ENCODE results near the gene SORCS3. TPM values are rescaled to one million over a fixed set of nuclear protein-coding genes. Genes with fewer than 3 reads are reported as not detected.

Gene SORCS3
- total and polyA plus RNA-seq, 10 of the 15 experiments (the other 5 are each of a cell fraction or from before 2014, with no cell fraction given): 0.01 to 0.04 (median 0.02) TPM; not detected in 7

DNA sequence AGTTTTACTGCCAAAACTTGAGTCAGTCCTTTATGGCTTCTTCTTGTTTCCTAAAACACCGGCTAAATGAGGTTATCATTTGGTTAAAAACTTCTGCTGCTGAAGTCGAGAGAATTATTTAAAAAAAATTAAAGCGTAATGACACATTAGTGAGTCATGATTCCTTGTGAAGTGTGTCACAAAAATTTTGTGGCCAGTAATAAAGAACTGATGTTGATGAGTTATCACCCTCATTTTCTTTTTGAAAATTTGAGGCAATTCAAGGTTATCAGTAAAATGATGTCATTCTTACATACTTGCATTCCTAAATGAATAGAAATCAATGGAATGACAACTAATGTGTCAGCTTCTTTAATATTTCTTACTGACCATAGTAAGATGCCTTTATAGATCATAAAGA lies 427.4 kb downstream of the SORCS3 start:
- Histone ChIP-seq H4K20me1 (ENCODE audit: control insufficient read depth, insufficient read depth) (no peaks in the 10 kb centered on the region), H2AFZ (ENCODE audit: control insufficient read depth, low read depth, low read length) (no peak overlapping the region), H3K4me1 (ENCODE audit: control insufficient read depth, insufficient read depth, low read length) (no peaks in the 10 kb centered on the region), H3K79me2 (ENCODE audit: control insufficient read depth, insufficient read depth, low read length) (no peaks in the 10 kb centered on the region), H3K27ac (ENCODE audit: control insufficient read depth, insufficient read depth) (no peak overlapping the region), H3K4me3 (no peak overlapping the region), H3K9me3 (replicated peaks; ENCODE audit: control insufficient read depth, insufficient read depth, low read length) (no peaks in the 10 kb centered on the region), H3K9ac (ENCODE audit: control insufficient read depth, insufficient read depth, low read length) (no peak overlapping the region), H3K27me3 (replicated peaks in 1 of 2; ENCODE audit: control insufficient read depth in 2 of 2, insufficient read depth in 2 of 2, low read length in 1 of 2) (no peaks in the 10 kb centered on the region), H3K4me2 (ENCODE audit: control insufficient read depth, insufficient read depth) (no peak overlapping the region), H3K36me3 (ENCODE audit: control insufficient read depth in 2 of 2, insufficient read depth in 2 of 2, low read length in 1 of 2) (no peaks in the 10 kb centered on the region)
- intact Hi-C loops (cut with micrococcal nuclease; ENCODE audit: unreplicated experiment): loop anchor here (10.0 kb wide), 1 partner anchor 1116 kb away; no protein-coding TSS in a partner anchor
- WGBS (ENCODE audit: insufficient coverage, insufficient replicate concordance, low lambda C conversion rate, missing lambda C conversion rate): 34% methylated on average over 3 of the region's 3 CpGs
- no peak for DNase-seq (ENCODE audit: low read depth, low spot score)
- no TSS peak for BruUV-seq (replicated peaks)
- SMC1A ChIA-PET (ENCODE audit: uncharacterized antibody, unreplicated experiment): no interaction called here
- FAIRE-seq: no peak
- CTCF ChIA-PET: no interaction called here
- RAD21 ChIA-PET (ENCODE audit: unreplicated experiment): no interaction called here
- no peak for ATAC-seq
- POLR2A ChIA-PET: no interaction called here
- in situ Hi-C loops (cut with MboI): no loop called here
- TF ChIP-seq CREM (IDR thresholded peaks at IDR 0.05; ENCODE audit: low read depth) (no peak), JUNB (IDR thresholded peaks at IDR 0.05) (no peak), NFIC (IDR thresholded peaks at IDR 0.05; ENCODE audit: low read depth, low read length) (no peak), IKZF1 (conservative IDR thresholded peaks at IDR 0.05) (no peak), CBX3 (IDR thresholded peaks at IDR 0.05; ENCODE audit: borderline replicate concordance, low read depth) (no peak), STAT1 (conservative IDR thresholded peaks at IDR 0.05) (no peak), CBX5 (IDR thresholded peaks at IDR 0.05; ENCODE audit: low read depth) (no peak), FOS (IDR thresholded peaks at IDR 0.05; ENCODE audit: borderline replicate concordance, extremely low read depth, insufficient read length) (no peak), YBX1 (IDR thresholded peaks at IDR 0.05) (no peak)
- TF ChIP-seq, protein P1, sequence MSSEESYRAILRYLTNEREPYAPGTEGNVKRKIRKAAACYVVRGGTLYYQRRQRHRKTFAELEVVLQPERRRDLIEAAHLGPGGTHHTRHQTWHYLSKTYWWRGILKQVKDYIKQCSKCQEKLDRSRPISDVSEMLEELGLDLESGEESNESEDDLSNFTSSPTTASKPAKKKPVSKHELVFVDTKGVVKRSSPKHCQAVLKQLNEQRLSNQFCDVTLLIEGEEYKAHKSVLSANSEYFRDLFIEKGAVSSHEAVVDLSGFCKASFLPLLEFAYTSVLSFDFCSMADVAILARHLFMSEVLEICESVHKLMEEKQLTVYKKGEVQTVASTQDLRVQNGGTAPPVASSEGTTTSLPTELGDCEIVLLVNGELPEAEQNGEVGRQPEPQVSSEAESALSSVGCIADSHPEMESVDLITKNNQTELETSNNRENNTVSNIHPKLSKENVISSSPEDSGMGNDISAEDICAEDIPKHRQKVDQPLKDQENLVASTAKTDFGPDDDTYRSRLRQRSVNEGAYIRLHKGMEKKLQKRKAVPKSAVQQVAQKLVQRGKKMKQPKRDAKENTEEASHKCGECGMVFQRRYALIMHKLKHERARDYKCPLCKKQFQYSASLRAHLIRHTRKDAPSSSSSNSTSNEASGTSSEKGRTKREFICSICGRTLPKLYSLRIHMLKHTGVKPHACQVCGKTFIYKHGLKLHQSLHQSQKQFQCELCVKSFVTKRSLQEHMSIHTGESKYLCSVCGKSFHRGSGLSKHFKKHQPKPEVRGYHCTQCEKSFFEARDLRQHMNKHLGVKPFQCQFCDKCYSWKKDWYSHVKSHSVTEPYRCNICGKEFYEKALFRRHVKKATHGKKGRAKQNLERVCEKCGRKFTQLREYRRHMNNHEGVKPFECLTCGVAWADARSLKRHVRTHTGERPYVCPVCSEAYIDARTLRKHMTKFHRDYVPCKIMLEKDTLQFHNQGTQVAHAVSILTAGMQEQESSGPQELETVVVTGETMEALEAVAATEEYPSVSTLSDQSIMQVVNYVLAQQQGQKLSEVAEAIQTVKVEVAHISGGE (CRISPR knock-in tag; IDR thresholded peaks at IDR 0.05): no peak
- TF ChIP-seq, protein P2, sequence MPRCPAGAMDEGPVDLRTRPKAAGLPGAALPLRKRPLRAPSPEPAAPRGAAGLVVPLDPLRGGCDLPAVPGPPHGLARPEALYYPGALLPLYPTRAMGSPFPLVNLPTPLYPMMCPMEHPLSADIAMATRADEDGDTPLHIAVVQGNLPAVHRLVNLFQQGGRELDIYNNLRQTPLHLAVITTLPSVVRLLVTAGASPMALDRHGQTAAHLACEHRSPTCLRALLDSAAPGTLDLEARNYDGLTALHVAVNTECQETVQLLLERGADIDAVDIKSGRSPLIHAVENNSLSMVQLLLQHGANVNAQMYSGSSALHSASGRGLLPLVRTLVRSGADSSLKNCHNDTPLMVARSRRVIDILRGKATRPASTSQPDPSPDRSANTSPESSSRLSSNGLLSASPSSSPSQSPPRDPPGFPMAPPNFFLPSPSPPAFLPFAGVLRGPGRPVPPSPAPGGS (IDR thresholded peaks at IDR 0.05; ENCODE audit: borderline replicate concordance, insufficient read depth, low read depth, low read length, poor library complexity, severe bottlenecking): no peak
- TF ChIP-seq, protein P3, sequence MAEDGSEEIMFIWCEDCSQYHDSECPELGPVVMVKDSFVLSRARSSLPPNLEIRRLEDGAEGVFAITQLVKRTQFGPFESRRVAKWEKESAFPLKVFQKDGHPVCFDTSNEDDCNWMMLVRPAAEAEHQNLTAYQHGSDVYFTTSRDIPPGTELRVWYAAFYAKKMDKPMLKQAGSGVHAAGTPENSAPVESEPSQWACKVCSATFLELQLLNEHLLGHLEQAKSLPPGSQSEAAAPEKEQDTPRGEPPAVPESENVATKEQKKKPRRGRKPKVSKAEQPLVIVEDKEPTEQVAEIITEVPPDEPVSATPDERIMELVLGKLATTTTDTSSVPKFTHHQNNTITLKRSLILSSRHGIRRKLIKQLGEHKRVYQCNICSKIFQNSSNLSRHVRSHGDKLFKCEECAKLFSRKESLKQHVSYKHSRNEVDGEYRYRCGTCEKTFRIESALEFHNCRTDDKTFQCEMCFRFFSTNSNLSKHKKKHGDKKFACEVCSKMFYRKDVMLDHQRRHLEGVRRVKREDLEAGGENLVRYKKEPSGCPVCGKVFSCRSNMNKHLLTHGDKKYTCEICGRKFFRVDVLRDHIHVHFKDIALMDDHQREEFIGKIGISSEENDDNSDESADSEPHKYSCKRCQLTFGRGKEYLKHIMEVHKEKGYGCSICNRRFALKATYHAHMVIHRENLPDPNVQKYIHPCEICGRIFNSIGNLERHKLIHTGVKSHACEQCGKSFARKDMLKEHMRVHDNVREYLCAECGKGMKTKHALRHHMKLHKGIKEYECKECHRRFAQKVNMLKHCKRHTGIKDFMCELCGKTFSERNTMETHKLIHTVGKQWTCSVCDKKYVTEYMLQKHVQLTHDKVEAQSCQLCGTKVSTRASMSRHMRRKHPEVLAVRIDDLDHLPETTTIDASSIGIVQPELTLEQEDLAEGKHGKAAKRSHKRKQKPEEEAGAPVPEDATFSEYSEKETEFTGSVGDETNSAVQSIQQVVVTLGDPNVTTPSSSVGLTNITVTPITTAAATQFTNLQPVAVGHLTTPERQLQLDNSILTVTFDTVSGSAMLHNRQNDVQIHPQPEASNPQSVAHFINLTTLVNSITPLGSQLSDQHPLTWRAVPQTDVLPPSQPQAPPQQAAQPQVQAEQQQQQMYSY (CRISPR knock-in tag; IDR thresholded peaks at IDR 0.05): no peak

All from GM12878 (cell line).